Measurements from ENCODE around the gene ARRDC3. TPM values are rescaled to one million over a fixed set of nuclear protein-coding genes. Genes with fewer than 3 reads are reported as not detected.

Gene ARRDC3
- total and polyA plus RNA-seq, 10 of the 15 experiments (the other 5 are each of a cell fraction or from before 2014, with no cell fraction given) = 2.3 to 14.0 (median 8.6) TPM

GRCh38 chr5:91319667-91320066 is 63.5 kb downstream of the ARRDC3 start (continued):
- TF ChIP-seq EP300 (IDR thresholded peaks at IDR 0.05; ENCODE audit: borderline replicate concordance in 1 of 2, control insufficient read depth in 1 of 2, low read depth in 2 of 2, low read length in 2 of 2) (no peak), BRCA1 (IDR thresholded peaks at IDR 0.05; ENCODE audit: low read depth, low read length) (no peak), JUNB (IDR thresholded peaks at IDR 0.05) (no peak), TAF1 (IDR thresholded peaks at IDR 0.05; ENCODE audit: borderline replicate concordance, low read depth, low read length) (no peak), NFXL1 (IDR thresholded peaks at IDR 0.05; ENCODE audit: borderline replicate concordance) (no peak), ZZZ3 (IDR thresholded peaks at IDR 0.05; ENCODE audit: control insufficient read depth, insufficient read length, low read depth) (no peak), NFIC (IDR thresholded peaks at IDR 0.05; ENCODE audit: low read depth, low read length) (no peak), MLLT1 (IDR thresholded peaks at IDR 0.05) (no peak), ZBTB11 (CRISPR knock-in tag; IDR thresholded peaks at IDR 0.05) (no peak)
